HAP-1 (cell line): ENCODE results near the gene SLC16A7.
"Not testable (repeated sequence)": the region's sequence is repeated elsewhere in the genome, so short reads cannot be mapped to it uniquely, and the experiment has no call there.

ENCODE experiments used
- DNase-seq, 2 experiments: peaks; one replicate each; pipeline ENCODE4 v3.0.0-alpha.2; 2016 to 2020; ENCODE audit warnings: low spot score in 2 of 2
- H3K27me3 ChIP-seq: fragments of 250-450 bp; sonication (Bioruptor Pico); 2 replicates; pipeline ENCODE4 v1.5.1; 2020; ENCODE audit warnings: low read depth, mild to moderate bottlenecking, moderate library complexity
- H3K36me3 ChIP-seq: fragments of 250-450 bp; sonication (Bioruptor Pico); replicated peaks from 2 replicates; pipeline ENCODE4 v1.5.1; 2020; ENCODE audit warnings: mild to moderate bottlenecking
- H3K4me1 ChIP-seq: fragments of 250-450 bp; sonication (Bioruptor Pico); 2 replicates; pipeline ENCODE4 v1.5.1; 2020; ENCODE audit warnings: mild to moderate bottlenecking
- H3K4me3 ChIP-seq: fragments of 250-450 bp; sonication (Bioruptor Pico); 2 replicates; pipeline ENCODE4 v1.5.1; 2020; ENCODE audit warnings: mild to moderate bottlenecking, moderate library complexity
- H3K9me3 ChIP-seq: fragments of 250-450 bp; sonication (Bioruptor Pico); 2 replicates; pipeline ENCODE4 v1.5.1; 2020; ENCODE audit warnings: mild to moderate bottlenecking, moderate library complexity
- in situ Hi-C: fragments of 300-500 bp; cut with MboI; formaldehyde crosslinking; loops from 3 replicates; pipeline ENCODE4 v1.14.3; 2020; ENCODE audit warnings: low sequenced_read_pairs, inconsistent platforms, mixed read lengths

The SLC16A7 gene

DNA sequence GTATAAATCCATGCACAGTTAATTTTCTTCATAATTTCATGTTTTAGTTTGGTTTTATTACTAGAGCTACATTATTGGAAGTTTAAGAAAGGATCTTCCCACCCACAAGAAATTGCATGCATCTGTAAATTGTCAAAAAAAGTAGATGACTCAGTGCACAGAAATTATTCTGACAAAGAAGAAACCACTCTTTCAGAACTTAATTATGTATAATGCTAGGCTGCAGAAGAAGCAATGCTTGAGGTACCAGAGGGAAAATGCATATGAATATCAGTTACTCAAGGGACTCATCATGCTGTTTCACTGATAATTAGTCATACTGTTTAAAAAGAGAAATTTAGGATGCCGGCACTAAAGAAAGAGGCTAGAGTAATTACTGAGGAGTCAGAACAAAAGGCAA, 147.0 kb downstream of the SLC16A7 start:
- H3K4me1 ChIP-seq: no peaks in the 10 kb centered on the region
- H3K36me3 ChIP-seq: no peaks in the 10 kb centered on the region
- DNase-seq: no peak
- no peaks in the 10 kb centered on the region for H3K9me3 ChIP-seq
- in situ Hi-C loops: no loop called here
- H3K4me3 ChIP-seq: no peak overlapping the region
- no peaks in the 10 kb centered on the region for H3K27me3 ChIP-seq

DNA sequence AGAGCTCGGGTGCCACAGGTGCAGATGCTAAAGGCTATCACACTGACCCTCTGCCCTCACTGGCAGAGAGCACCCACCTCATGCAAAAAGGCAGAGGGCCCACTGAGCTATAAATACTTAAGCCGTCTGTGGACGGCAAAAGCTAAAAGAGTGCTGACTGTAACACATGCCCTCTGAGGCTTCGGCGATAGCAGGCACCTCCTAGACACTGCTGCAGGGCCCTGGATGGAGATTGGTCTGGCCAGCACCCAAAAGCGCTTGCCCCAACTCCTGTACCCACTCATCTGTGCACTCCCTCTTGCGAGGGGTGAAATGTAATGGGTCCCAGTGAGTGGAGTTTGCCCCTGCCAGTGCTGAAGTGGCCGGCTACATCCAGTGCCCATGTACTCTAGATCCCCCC, 148.7 kb downstream of the SLC16A7 start:
- Histone ChIP-seq H3K9me3 (no peaks in the 10 kb centered on the region), H3K4me3 (no peak overlapping the region), H3K36me3 (no peaks in the 10 kb centered on the region), H3K27me3 (no peaks in the 10 kb centered on the region), H3K4me1 (no peaks in the 10 kb centered on the region)
- DNase-seq: no peak
- in situ Hi-C loops: no loop called here

DNA sequence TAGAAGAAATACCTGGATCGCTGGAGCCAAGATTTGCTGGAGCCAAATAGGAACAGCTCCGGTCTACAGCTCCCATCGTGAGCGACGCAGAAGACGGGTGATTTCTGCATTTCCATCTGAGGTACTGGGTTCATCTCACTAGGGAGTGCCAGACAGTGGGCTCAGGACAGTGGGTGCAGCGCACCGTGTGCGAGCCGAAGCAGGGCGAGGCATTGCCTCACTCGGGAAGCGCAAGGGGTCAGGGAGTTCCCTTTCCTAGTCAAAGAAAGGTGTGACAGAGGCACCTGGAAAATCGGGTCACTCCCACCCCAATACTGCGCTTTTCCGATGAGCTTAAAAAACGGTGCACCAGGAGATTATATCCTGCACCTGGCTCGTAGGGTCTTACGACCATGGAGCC, 155.3 kb downstream of the SLC16A7 start:
- H3K27me3 ChIP-seq, DNase-seq, H3K4me1 ChIP-seq, H3K9me3 ChIP-seq, in situ Hi-C loops, H3K4me3 ChIP-seq, H3K36me3 ChIP-seq: not testable (repeated sequence)

DNA sequence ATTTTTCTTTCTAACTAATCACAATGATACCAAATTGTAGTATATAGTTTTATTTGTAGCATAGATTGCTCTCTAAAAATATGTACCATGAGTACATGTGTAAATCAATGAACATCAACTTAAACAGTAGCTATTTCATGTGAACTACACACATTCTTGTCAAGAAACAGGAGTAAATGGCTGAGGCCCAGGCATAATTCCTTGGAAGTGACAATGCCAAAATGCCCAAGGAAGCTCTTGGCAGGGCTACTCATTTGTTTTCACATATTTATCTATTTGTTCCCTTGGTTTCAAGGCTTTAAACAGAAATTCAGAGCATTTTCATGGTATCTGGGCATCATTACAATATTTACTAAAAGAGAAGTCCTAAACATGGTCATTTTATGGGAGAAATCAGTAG, 165.7 kb downstream of the SLC16A7 start:
- in situ Hi-C loops: no loop called here
- Histone ChIP-seq H3K4me1 (no peaks in the 10 kb centered on the region), H3K4me3 (no peak overlapping the region)

DNA sequence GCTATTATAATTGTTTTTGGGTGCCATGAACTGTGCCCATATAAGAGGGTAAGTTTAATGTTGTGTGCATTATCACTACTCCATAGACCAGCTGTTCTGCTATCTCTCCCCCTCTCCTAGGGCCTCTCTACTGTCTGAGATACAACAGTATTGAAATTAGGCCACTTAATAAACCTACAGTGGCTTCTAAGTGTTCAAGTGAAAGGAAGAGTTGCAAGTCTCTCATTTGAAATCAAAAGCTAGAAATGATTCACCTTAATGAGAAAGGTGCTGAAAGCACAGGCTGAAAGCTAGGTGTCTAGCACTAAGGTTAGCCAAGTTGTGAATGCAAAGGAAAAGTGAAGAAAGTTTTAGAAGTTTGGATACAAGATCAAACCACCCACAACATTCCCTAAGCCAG, 168.0 kb downstream of the SLC16A7 start:
- Histone ChIP-seq H3K9me3 (no peaks in the 10 kb centered on the region), H3K36me3 (no peaks in the 10 kb centered on the region), H3K4me3 (no peak overlapping the region), H3K4me1 (no peaks in the 10 kb centered on the region), H3K27me3 (no peaks in the 10 kb centered on the region)
- DNase-seq: no peak
- in situ Hi-C loops: no loop called here

More for the DNA sequence above, 165.7 kb downstream of the SLC16A7 start:
- Histone ChIP-seq H3K9me3 (no peaks in the 10 kb centered on the region), H3K27me3 (no peaks in the 10 kb centered on the region), H3K36me3 (no peaks in the 10 kb centered on the region)
- DNase-seq: no peak

DNA sequence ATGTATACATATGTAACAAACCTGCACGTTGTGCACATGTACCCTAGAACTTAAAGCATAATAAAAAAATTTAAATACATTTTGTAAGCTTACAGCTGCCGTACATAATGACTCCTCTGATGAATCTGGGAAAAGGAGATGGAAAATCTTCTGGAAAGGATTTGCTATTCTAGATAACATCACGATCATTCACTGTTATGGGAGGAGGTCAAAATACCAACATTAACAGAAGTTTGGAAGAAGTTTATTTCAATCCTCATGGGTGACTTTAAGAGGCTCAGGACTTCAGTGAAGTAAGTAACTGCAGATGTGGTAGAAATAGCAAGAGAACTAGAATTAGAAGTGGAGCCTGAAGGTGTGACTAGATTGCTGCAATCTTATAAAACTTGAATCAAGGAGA, 172.2 kb downstream of the SLC16A7 start:
- no peaks in the 10 kb centered on the region for H3K4me1 ChIP-seq
- no peaks in the 10 kb centered on the region for H3K36me3 ChIP-seq
- no peaks in the 10 kb centered on the region for H3K9me3 ChIP-seq
- no peak for DNase-seq
- H3K27me3 ChIP-seq: no peaks in the 10 kb centered on the region
- in situ Hi-C loops: no loop called here
- no peak overlapping the region for H3K4me3 ChIP-seq

DNA sequence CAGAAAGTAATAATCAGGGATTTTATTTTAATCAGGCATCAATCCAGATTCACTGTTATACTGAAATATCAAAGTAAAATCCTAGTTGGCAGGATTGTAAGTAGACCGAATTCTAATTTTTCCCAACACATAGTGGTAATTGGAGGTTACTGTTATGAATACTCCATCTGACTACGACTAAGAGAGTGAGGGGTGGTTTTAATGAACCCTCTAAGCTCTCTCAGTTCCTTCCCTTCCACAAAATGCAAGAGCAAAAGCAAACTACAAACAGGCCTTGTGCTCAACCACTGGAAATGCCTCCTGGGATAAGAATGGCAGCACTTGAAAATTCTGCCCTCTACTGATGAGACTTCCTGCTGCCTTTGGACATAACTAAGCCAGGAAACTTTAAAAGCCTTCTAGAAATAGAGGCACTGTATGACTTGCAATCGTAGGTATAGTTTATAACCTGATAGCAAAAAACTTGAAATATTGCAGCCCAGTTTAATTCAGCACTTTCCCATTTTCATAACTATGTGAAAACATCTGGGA, 184.8 kb downstream of the SLC16A7 start:
- Histone ChIP-seq H3K36me3 (no peaks in the 10 kb centered on the region), H3K27me3 (no peaks in the 10 kb centered on the region), H3K4me1 (no peaks in the 10 kb centered on the region), H3K4me3 (no peak overlapping the region), H3K9me3 (no peaks in the 10 kb centered on the region)
- in situ Hi-C loops: no loop called here
- DNase-seq: no peak

DNA sequence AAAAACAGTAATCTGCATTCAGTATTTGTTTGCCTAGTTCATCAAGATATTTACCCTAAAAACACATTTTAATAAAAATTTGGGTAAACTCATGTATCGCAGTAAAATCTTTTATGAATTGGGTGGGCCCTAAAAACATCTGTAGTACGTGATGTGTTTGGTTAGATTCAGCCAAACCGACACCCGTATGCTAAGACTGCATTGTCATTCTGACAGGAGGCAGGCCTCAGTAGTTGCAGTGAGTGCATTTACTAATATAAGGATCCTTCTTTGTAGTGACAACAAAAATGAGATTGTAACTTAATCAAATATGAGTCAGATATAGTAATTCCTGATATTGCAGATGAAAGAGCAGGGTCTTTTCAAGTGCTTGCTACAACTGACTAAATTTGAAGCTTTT, 191.8 kb downstream of the SLC16A7 start:
- no peaks in the 10 kb centered on the region for H3K27me3 ChIP-seq
- H3K9me3 ChIP-seq: no peaks in the 10 kb centered on the region
- H3K4me3 ChIP-seq: no peak overlapping the region
- no peaks in the 10 kb centered on the region for H3K4me1 ChIP-seq
- no peaks in the 10 kb centered on the region for H3K36me3 ChIP-seq
- in situ Hi-C loops: no loop called here
- no peak for DNase-seq

DNA sequence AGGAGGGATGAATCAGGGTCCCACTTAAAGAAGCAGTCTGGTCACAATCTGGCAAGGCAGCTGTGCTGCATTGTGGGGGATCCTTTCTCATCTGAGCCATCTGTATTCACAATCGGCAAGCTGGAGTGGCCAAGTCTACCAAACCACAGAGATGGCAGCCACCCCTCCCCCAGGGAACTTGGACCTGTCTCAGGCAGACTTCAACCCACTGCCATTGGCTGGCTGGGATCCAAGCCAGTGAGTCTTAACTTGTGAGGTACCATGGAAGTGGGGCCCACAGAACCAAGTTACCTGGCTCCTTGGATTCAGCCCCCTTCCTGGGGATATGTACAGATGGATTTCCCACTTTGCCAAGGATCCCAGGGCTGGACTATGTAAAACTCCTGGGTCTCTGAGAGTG, 196.8 kb downstream of the SLC16A7 start:
- Histone ChIP-seq H3K4me1 (no peaks in the 10 kb centered on the region), H3K27me3 (no peaks in the 10 kb centered on the region), H3K36me3 (no peaks in the 10 kb centered on the region), H3K9me3 (no peaks in the 10 kb centered on the region), H3K4me3 (no peak overlapping the region)
- in situ Hi-C loops: no loop called here
- DNase-seq: no peak

DNA sequence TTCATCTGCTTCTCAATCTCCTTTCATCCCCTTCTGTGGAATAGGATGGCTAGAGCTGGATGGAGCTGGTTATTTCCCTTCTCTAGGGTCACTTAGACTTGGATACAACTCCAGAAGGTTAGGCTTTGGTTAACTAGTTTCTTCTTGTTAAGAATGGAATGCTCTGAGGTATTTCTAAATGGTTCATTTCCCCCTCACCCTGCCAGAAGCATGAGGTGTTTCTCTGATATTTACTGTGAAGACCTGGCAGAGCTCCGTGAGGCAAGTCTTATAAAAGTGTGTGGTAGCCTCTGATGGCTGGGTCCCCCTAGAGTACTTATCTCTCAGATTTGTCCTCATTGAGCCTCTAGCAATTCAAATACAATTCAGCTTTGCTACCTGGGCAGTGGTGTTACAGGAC, 207.9 kb downstream of the SLC16A7 start:
- H3K4me3 ChIP-seq: no peak overlapping the region
- in situ Hi-C loops: no loop called here
- no peaks in the 10 kb centered on the region for H3K36me3 ChIP-seq
- H3K4me1 ChIP-seq: no peaks in the 10 kb centered on the region
- H3K9me3 ChIP-seq: no peaks in the 10 kb centered on the region
- no peak for DNase-seq
- H3K27me3 ChIP-seq: no peaks in the 10 kb centered on the region

DNA sequence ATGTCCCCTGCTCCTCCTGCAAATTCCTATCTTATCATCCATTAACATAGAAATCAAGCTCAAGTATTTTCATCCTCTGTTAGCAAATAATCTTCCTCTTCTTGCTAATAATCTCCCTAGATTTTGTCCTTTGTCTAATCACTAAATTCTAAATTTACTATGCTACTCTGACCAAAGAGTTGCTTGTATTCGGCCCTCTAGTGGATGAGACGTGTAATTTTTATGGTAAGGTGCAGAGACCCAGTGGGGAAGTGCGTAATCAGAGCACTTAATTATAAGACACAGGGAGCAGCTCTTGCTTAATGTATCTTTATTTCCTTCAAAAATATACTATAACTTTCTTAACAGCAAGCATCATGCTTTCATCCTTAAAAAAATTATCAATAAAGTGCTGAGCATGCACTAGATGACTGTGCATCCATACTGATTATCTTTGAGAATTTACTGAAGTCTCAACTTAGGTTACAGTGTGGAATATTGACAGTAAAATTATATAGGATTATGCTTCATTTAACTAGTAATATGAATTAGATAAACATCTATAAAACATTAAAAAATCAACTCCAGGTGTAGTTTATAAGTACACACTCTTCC, 212.6 kb downstream of the SLC16A7 start:
- in situ Hi-C loops: no loop called here
- H3K4me3 ChIP-seq: no peak overlapping the region
- H3K27me3 ChIP-seq: no peaks in the 10 kb centered on the region
- no peak for DNase-seq
- no peaks in the 10 kb centered on the region for H3K36me3 ChIP-seq
- no peaks in the 10 kb centered on the region for H3K9me3 ChIP-seq
- H3K4me1 ChIP-seq: no peaks in the 10 kb centered on the region

DNA sequence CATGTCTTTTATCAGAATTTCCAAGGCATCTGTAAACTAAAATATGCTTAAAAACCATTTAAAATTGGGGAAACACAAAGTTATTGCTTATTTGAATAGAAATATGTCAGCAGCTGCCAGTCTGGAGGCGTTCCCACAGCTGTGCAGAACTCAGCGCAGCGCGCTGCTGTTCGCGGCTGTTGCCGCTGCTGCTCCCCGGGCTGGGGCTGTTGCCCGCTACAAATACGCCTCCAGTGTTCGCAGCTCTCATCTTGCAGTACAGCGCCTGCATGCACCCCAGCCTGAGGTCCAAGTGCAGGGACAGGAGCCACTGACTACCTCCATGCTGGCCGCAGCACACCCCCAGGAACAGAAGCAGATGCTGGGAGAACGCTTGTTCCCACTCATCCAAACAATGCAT, 216.2 kb downstream of the SLC16A7 start:
- no peak for DNase-seq
- Histone ChIP-seq H3K9me3 (no peaks in the 10 kb centered on the region), H3K27me3 (no peaks in the 10 kb centered on the region), H3K4me3 (no peak overlapping the region), H3K36me3 (no peaks in the 10 kb centered on the region), H3K4me1 (no peaks in the 10 kb centered on the region)
- in situ Hi-C loops: no loop called here

DNA sequence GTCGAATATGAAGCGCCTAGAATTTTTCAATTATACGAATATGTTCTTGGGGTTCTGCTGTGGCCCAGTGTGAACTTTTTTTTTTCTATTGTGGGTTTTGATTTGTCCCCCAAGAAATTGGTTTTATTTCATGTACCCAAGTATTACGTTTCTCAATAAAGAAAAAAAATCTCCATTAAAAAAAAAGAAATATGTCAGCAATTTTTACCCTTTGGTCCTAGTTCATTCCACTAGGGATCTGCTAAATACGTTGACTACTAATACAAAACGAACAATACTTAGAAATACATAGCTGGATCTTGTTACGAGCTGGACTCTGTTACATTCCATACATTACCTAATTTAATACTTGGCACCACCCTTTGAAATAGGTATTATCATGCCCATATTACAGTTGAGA, 216.9 kb downstream of the SLC16A7 start:
- H3K4me1 ChIP-seq: no peaks in the 10 kb centered on the region
- no peak for DNase-seq
- H3K9me3 ChIP-seq: no peaks in the 10 kb centered on the region
- no peaks in the 10 kb centered on the region for H3K27me3 ChIP-seq
- in situ Hi-C loops: no loop called here
- H3K36me3 ChIP-seq: no peaks in the 10 kb centered on the region
- H3K4me3 ChIP-seq: no peak overlapping the region

DNA sequence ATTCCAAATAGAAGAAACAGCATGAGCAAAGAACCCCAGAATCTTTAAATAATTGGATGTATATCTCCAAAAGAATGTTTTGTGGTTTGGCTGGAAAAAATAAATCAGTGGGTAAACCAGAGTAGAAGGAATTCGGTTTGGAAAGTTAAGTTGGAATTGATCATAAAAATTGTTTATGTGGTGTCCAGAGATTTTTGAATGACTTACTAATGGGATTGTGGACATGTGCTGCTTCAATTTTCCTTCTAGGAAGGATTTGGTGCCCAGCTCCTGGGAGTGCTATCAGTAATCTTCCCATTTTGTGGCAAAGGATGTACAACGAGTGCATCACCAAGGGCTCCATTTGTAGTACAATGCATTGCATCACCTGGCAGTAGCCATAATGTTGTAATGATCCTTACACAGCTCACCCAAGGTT, 224.8 kb downstream of the SLC16A7 start:
- Histone ChIP-seq H3K36me3 (no peaks in the 10 kb centered on the region), H3K9me3 (no peaks in the 10 kb centered on the region), H3K4me1 (no peaks in the 10 kb centered on the region), H3K27me3 (no peaks in the 10 kb centered on the region), H3K4me3 (no peak overlapping the region)
- in situ Hi-C loops: no loop called here
- DNase-seq: no peak

DNA sequence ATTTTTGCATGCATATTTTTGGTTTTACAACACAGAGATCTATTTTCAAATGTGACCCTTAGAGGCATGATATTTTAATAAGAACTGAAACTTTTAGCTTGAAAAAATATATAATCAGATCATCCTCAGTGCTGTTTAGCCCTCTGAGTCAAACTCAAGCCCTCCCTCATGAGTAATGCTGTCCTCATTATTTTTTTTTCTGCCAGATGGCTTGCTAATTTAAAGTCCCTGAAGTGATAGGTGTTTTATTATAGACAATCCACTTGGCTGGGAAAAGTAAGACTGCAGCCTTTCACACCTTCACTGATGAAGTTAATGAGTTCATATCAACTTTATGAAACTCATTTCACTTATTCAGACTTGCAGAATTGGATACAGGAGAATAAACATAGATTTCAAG, 227.7 kb downstream of the SLC16A7 start:
- no peak for DNase-seq
- no peaks in the 10 kb centered on the region for H3K4me1 ChIP-seq
- H3K9me3 ChIP-seq: no peaks in the 10 kb centered on the region
- no peaks in the 10 kb centered on the region; the same call in 1 of the 2 replicates for H3K27me3 ChIP-seq
- in situ Hi-C loops: no loop called here
- no peaks in the 10 kb centered on the region for H3K36me3 ChIP-seq
- no peak overlapping the region for H3K4me3 ChIP-seq
